RCC 7860 (cell line): Measurements from ENCODE around the gene CHRM5.

Experiments used
- DNase-seq: peaks from one replicate; pipeline ENCODE4 v3.0.0-alpha.2; 2015; ENCODE audit warnings: low spot score
- FAIRE-seq: peaks from 2 replicates; lab custom pipeline; 2012; peaks lifted over from hg19 to GRCh38; lab: Jason Lieb, UNC

The CHRM5 gene

GRCh38 chr15:33968224-33968623 lies at the start of gene CHRM5:
Gene CHRM5, plus strand, starts transcription at chr15:33968497. Its CDS starts 94,221 bp downstream, at chr15:34062718.
- DNase-seq (no peak), FAIRE-seq (no peak)

- DNase-seq = no peak
- no peak for FAIRE-seq
Measured at GRCh38 chr15:33923446-33923845, 44.9 kb upstream of the CHRM5 start.

- DNase-seq (no peak), FAIRE-seq (no peak)
Measured at GRCh38 chr15:33926260-33926659, 42.0 kb upstream of the CHRM5 start.

- no peak for DNase-seq
- no peak for FAIRE-seq
Measured at GRCh38 chr15:33932734-33933133, 35.6 kb upstream of the CHRM5 start.

GRCh38 chr15:33934396-33934795 lies 33.9 kb upstream of the CHRM5 start:
- FAIRE-seq = no peak
- DNase-seq = no peak

GRCh38 chr15:33934921-33935320 lies 33.4 kb upstream of the CHRM5 start:
- DNase-seq (no peak), FAIRE-seq (no peak)

- FAIRE-seq = no peak
- DNase-seq = no peak
Measured at GRCh38 chr15:33941279-33942063, 26.8 kb upstream of the CHRM5 start.

- FAIRE-seq = no peak
- DNase-seq = no peak
Measured at GRCh38 chr15:33946152-33946551, 22.1 kb upstream of the CHRM5 start.

GRCh38 chr15:33955945-33956344 lies 12.4 kb upstream of the CHRM5 start:
- FAIRE-seq = no peak
- no peak for DNase-seq

GRCh38 chr15:33956397-33956796 lies 11.9 kb upstream of the CHRM5 start:
- no peak for DNase-seq
- FAIRE-seq = no peak

GRCh38 chr15:33959844-33960548 lies 8.3 kb upstream of the CHRM5 start:
- FAIRE-seq (no peak), DNase-seq (no peak)

- FAIRE-seq = no peak
- no peak for DNase-seq
Measured at GRCh38 chr15:33960549-33960935, 7.8 kb upstream of the CHRM5 start.

- FAIRE-seq (peak; percentile 55), DNase-seq (peak; percentile 38)
Measured at GRCh38 chr15:33963831-33964664, 4.2 kb upstream of the CHRM5 start.

GRCh38 chr15:33964665-33965040 lies 3.6 kb upstream of the CHRM5 start:
- FAIRE-seq (no peak), DNase-seq (no peak)

GRCh38 chr15:33968821-33969220 lies 524 bp downstream of the CHRM5 start:
- DNase-seq = no peak
- no peak for FAIRE-seq

GRCh38 chr15:33971811-33972210 lies 3.5 kb downstream of the CHRM5 start:
- FAIRE-seq (no peak), DNase-seq (no peak)

GRCh38 chr15:33975022-33975565 lies 6.8 kb downstream of the CHRM5 start:
- DNase-seq (no peak), FAIRE-seq (no peak)

- FAIRE-seq (no peak), DNase-seq (no peak)
Measured at GRCh38 chr15:33980159-33980558, 11.9 kb downstream of the CHRM5 start.

- DNase-seq = no peak
- no peak for FAIRE-seq
Measured at GRCh38 chr15:33982516-33982915, 14.2 kb downstream of the CHRM5 start.

GRCh38 chr15:33985287-33985686 lies 17.0 kb downstream of the CHRM5 start:
- FAIRE-seq (no peak), DNase-seq (peak; percentile 22)

- FAIRE-seq (no peak), DNase-seq (no peak)
Measured at GRCh38 chr15:33985751-33986150, 17.5 kb downstream of the CHRM5 start.
